PFSK-1 (cell line): ENCODE data around the gene ABI2.

Experiments
- POLR2AphosphoS5 ChIP-seq: IDR thresholded peaks from 2 replicates; pipeline ENCODE4 v1.6.1; 2012; ENCODE audit warnings: low read depth, mild to moderate bottlenecking, control low read depth, low read length, moderate library complexity
- REST ChIP-seq, 2 experiments: IDR thresholded peaks; 2 replicates each; pipeline versions ENCODE4 v1.6.1 to v1.8.0; 2011 to 2012; ENCODE audit warnings: low read depth in 2 of 2, low read length in 2 of 2, control low read depth in 1 of 2, inconsistent platforms in 1 of 2, mild to moderate bottlenecking in 1 of 2, moderate library complexity in 1 of 2; ENCODE audit not compliant: insufficient read depth in 1 of 2
- SIN3A ChIP-seq: IDR thresholded peaks from 2 replicates; pipeline ENCODE4 v1.6.1; 2012; ENCODE audit warnings: mild to moderate bottlenecking, low read length, moderate library complexity, borderline replicate concordance; ENCODE audit not compliant: insufficient read depth
- TAF1 ChIP-seq: IDR thresholded peaks from 2 replicates; pipeline ENCODE4 v1.6.1; 2012; ENCODE audit warnings: low read length, control low read depth, borderline replicate concordance; ENCODE audit not compliant: insufficient read depth

- TF ChIP-seq POLR2AphosphoS5 (no peak), TAF1 (no peak), REST (IDR thresholded peaks at IDR 0.05; ENCODE audit: insufficient read depth in 1 of 2, low read depth in 2 of 2, low read length in 2 of 2) (no peak), SIN3A (no peak)
Observed at GRCh38 chr2:203431391-203432185, 103.4 kb downstream of the ABI2 start.
